ENCODE results near the gene HSD3B7. TPM values are rescaled to one million over a fixed set of nuclear protein-coding genes. Genes with fewer than 3 reads are reported as not detected.
A peak's percentile ranks its signal among the peaks of the same experiment; 100 is the strongest.

The HSD3B7 gene
- total RNA-seq, 1 donor: 45.6 TPM

GRCh38 chr16:30986129-30986991, 1.4 kb downstream of the HSD3B7 start:
- no peaks in the 10 kb centered on the region for H3K9me3 ChIP-seq (ENCODE audit: low read depth, low read length)
- H2AFZ ChIP-seq (ENCODE audit: low read length): no peak overlapping the region
- H4K20me1 ChIP-seq (ENCODE audit: insufficient read depth, low read length): no peaks in the 10 kb centered on the region
- peaks cover 14% of the 10 kb centered on the region for H3K36me3 ChIP-seq (ENCODE audit: insufficient read depth, low read length)
- TF ChIP-seq, protein P1, sequence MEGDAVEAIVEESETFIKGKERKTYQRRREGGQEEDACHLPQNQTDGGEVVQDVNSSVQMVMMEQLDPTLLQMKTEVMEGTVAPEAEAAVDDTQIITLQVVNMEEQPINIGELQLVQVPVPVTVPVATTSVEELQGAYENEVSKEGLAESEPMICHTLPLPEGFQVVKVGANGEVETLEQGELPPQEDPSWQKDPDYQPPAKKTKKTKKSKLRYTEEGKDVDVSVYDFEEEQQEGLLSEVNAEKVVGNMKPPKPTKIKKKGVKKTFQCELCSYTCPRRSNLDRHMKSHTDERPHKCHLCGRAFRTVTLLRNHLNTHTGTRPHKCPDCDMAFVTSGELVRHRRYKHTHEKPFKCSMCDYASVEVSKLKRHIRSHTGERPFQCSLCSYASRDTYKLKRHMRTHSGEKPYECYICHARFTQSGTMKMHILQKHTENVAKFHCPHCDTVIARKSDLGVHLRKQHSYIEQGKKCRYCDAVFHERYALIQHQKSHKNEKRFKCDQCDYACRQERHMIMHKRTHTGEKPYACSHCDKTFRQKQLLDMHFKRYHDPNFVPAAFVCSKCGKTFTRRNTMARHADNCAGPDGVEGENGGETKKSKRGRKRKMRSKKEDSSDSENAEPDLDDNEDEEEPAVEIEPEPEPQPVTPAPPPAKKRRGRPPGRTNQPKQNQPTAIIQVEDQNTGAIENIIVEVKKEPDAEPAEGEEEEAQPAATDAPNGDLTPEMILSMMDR (IDR thresholded peaks at IDR 0.05; ENCODE audit: extremely low read depth, low read depth, low read length): no peak
- H3K4me1 ChIP-seq (ENCODE audit: insufficient read depth, low read length): peaks cover 14% of the 10 kb centered on the region
- H3K27me3 ChIP-seq (ENCODE audit: insufficient read depth, low read length): no peaks in the 10 kb centered on the region
- no peak overlapping the region for H3K4me3 ChIP-seq (ENCODE audit: insufficient read depth, low read length)
- peak overlapping the region; percentile 45 for H3K27ac ChIP-seq (ENCODE audit: low read depth, low read length)
- H3K79me2 ChIP-seq (ENCODE audit: insufficient read depth, low read length): no peaks in the 10 kb centered on the region
- H3K4me2 ChIP-seq (ENCODE audit: insufficient read depth, low read length): peak overlapping the region; percentile 84
- DNase-seq (ENCODE audit: insufficient read length, low spot score, missing footprints): no peak

GRCh38 chr16:30987581-30988190, 2.7 kb downstream of the HSD3B7 start:
- Histone ChIP-seq H3K4me2 (ENCODE audit: insufficient read depth, low read length) (no peak overlapping the region), H3K4me1 (ENCODE audit: insufficient read depth, low read length) (peaks cover 11% of the 10 kb centered on the region), H3K79me2 (ENCODE audit: insufficient read depth, low read length) (no peaks in the 10 kb centered on the region), H3K27me3 (ENCODE audit: insufficient read depth, low read length) (no peaks in the 10 kb centered on the region), H4K20me1 (ENCODE audit: insufficient read depth, low read length) (no peaks in the 10 kb centered on the region), H3K4me3 (ENCODE audit: insufficient read depth, low read length) (no peak overlapping the region), H3K36me3 (ENCODE audit: insufficient read depth, low read length) (peaks cover 10% of the 10 kb centered on the region), H2AFZ (ENCODE audit: low read length) (no peak overlapping the region), H3K27ac (ENCODE audit: low read depth, low read length) (no peak overlapping the region), H3K9me3 (ENCODE audit: low read depth, low read length) (no peaks in the 10 kb centered on the region)
- no peak for DNase-seq (ENCODE audit: insufficient read length, low spot score, missing footprints)
- TF ChIP-seq, protein P1 (IDR thresholded peaks at IDR 0.05; ENCODE audit: extremely low read depth, low read depth, low read length): no peak

GRCh38 chr16:30989469-30990047, 4.6 kb downstream of the HSD3B7 start:
- peaks cover 8% of the 10 kb centered on the region for H3K4me1 ChIP-seq (ENCODE audit: insufficient read depth, low read length)
- no peaks in the 10 kb centered on the region for H3K27me3 ChIP-seq (ENCODE audit: insufficient read depth, low read length)
- no peaks in the 10 kb centered on the region for H3K9me3 ChIP-seq (ENCODE audit: low read depth, low read length)
- no peak overlapping the region for H2AFZ ChIP-seq (ENCODE audit: low read length)
- no peak overlapping the region for H3K4me2 ChIP-seq (ENCODE audit: insufficient read depth, low read length)
- H3K4me3 ChIP-seq (ENCODE audit: insufficient read depth, low read length): no peak overlapping the region
- TF ChIP-seq, protein P1 (IDR thresholded peaks at IDR 0.05; ENCODE audit: extremely low read depth, low read depth, low read length): no peak
- H3K27ac ChIP-seq (ENCODE audit: low read depth, low read length): no peak overlapping the region
- peaks cover 3% of the 10 kb centered on the region for H3K36me3 ChIP-seq (ENCODE audit: insufficient read depth, low read length)
- no peaks in the 10 kb centered on the region for H4K20me1 ChIP-seq (ENCODE audit: insufficient read depth, low read length)
- H3K79me2 ChIP-seq (ENCODE audit: insufficient read depth, low read length): no peaks in the 10 kb centered on the region
- no peak for DNase-seq (ENCODE audit: insufficient read length, low spot score, missing footprints)

DNA sequence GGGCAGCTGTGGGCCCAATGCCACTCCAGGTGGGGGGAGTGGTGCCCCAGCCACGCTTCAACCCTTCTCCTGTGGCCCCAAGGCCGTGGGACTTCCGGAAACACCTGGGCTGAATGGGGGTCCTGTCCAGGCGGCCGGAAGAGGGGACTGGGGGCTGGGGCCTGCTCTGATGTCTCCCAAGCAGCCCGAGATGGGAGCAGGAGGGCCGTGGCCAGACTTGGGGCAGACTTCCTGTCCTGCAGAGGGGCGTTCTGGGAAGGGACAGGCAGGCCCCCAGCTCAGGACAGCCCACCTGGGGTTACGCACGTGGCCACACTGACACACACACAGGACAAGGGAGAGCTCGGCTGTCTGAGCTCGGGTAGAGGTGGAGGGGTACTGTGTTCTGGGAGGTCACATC, 5.1 kb downstream of the HSD3B7 start:
- H3K27ac ChIP-seq (ENCODE audit: low read depth, low read length): no peak overlapping the region
- peaks cover 7% of the 10 kb centered on the region for H3K4me1 ChIP-seq (ENCODE audit: insufficient read depth, low read length)
- H3K36me3 ChIP-seq (ENCODE audit: insufficient read depth, low read length): no peaks in the 10 kb centered on the region
- H3K4me3 ChIP-seq (ENCODE audit: insufficient read depth, low read length): no peak overlapping the region
- H3K79me2 ChIP-seq (ENCODE audit: insufficient read depth, low read length): no peaks in the 10 kb centered on the region
- no peak for DNase-seq (ENCODE audit: insufficient read length, low spot score, missing footprints)
- no peaks in the 10 kb centered on the region for H3K27me3 ChIP-seq (ENCODE audit: insufficient read depth, low read length)
- no peak overlapping the region for H2AFZ ChIP-seq (ENCODE audit: low read length)
- H3K4me2 ChIP-seq (ENCODE audit: insufficient read depth, low read length): no peak overlapping the region
- H3K9me3 ChIP-seq (ENCODE audit: low read depth, low read length): no peaks in the 10 kb centered on the region
- H4K20me1 ChIP-seq (ENCODE audit: insufficient read depth, low read length): no peaks in the 10 kb centered on the region
- TF ChIP-seq, protein P1 (IDR thresholded peaks at IDR 0.05; ENCODE audit: extremely low read depth, low read depth, low read length): no peak
